Daoy (cell line): ENCODE measurements around the gene TMEM151B. TPM values are rescaled to one million over a fixed set of nuclear protein-coding genes. Genes with fewer than 3 reads are reported as not detected.

Experiments
- DNase-seq: peaks from one replicate; pipeline ENCODE4 v3.0.0-alpha.2; 2015; ENCODE audit warnings: low read depth
- total RNA-seq: library from RNA; depleted of rRNA; stranded (reverse); fragments of >200 nt; shearing (Covaris generic); gene quantifications from 2 replicates; pipeline ENCODE4 v1.2.3, GENCODE V29; 2014

Gene TMEM151B
- total RNA-seq, 1 experiment from 2014 or later: 0.23 TPM

DNA sequence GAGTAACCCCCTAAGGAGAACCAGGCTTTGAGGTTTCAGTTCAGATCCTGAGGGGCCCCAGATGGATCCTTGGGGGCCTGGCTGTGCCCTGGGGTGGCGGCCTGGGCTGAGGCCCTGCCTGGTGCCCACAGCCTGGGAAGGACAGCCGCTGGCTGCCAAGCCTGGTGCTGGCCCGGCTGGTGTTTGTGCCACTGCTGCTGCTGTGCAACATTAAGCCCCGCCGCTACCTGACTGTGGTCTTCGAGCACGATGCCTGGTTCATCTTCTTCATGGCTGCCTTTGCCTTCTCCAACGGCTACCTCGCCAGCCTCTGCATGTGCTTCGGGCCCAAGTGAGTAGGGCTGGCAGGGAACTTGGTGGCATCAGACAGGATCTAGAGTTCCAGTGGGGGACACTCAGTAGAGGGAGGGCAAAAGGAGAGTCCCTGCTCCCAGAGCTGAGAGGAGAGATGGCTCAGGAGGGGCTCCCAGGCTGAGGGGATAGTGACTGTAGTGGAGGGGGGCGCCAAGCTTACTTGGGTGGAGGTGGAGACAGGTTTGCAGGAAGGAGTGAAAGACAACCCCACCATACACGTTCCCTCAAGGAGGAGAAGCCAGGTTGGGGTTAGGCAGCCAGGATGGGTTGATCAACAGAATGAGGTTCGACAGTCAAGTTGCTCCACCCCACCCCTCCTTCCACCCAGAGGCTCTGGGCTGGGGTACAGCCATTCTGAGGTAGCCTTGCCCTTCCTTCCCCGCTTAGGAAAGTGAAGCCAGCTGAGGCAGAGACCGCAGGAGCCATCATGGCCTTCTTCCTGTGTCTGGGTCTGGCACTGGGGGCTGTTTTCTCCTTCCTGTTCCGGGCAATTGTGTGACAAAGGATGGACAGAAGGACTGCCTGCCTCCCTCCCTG, 37.3 kb upstream of the TMEM151B start:
- no peak for DNase-seq

DNA sequence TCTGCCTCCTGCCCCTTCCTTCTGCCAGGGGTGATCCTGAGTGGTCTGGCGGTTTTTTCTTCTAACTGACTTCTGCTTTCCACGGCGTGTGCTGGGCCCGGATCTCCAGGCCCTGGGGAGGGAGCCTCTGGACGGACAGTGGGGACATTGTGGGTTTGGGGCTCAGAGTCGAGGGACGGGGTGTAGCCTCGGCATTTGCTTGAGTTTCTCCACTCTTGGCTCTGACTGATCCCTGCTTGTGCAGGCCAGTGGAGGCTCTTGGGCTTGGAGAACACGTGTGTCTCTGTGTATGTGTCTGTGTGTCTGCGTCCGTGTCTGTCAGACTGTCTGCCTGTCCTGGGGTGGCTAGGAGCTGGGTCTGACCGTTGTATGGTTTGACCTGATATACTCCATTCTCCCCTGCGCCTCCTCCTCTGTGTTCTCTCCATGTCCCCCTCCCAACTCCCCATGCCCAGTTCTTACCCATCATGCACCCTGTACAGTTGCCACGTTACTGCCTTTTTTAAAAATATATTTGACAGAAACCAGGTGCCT, 36.6 kb upstream of the TMEM151B start:
- no peak for DNase-seq

DNA sequence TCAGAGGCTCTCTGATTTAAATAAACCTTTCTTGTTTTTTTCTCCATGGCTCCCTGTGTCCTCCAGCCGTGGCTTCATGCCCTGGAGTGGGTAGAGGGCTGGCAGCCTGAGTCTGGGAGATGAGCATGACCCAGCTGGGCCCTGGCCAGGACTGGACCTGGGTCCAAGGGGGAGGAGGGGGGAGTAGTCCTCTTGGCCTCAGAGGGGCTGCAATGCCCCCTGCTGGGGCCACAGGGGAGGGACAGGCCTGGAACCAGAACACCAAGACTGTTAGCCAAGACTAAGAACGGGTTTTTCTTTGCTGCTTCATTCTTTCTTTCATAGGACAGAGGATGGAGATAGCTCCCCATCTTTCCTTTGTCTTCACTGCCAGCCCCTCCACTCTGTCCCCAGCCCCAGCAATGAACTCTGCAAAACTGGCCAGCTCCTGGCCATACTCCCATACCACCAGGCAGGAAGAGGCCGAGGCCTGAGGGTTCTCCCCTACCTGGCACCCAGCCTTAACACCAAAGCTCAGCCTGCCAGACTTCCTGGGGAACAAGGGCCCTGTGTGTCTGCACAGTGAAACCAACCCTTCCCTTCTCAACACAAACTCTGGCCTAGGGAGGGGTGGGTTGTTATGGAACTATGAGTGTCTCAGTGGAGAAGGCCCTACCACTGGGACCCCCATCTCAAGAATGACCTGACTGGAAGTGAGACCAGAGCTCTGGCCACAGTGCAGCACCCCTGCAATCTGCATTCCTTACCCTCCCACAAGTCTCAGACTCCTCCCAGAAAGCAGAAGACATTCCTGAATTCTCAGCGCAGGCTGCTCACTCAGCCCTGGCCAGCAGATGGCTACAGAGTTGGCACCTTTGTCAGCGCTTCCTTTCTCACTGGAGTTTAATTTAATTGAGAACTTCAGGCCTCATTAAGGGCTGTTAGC, 35.9 kb upstream of the TMEM151B start:
- peak; percentile 77 for DNase-seq

DNA sequence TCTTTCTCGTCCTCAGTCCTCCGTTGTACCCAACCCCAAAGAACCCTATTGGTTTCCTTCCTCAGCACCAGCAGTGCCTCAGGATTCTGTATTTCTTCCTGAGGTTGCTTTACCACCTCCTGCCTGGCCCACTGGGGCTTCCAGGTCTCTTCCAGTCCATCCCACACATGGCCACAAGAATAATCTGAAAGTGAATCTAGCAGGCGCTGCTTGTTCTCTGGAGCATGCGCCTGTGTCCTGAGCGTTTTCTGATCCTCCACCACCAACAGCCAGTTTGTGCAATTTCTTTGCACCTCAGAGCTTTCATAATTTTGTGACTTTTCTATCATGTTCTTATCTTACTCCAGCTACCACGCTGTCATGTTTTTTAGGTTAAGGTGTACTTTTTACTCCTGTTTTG, 35.0 kb upstream of the TMEM151B start:
- no peak for DNase-seq

DNA sequence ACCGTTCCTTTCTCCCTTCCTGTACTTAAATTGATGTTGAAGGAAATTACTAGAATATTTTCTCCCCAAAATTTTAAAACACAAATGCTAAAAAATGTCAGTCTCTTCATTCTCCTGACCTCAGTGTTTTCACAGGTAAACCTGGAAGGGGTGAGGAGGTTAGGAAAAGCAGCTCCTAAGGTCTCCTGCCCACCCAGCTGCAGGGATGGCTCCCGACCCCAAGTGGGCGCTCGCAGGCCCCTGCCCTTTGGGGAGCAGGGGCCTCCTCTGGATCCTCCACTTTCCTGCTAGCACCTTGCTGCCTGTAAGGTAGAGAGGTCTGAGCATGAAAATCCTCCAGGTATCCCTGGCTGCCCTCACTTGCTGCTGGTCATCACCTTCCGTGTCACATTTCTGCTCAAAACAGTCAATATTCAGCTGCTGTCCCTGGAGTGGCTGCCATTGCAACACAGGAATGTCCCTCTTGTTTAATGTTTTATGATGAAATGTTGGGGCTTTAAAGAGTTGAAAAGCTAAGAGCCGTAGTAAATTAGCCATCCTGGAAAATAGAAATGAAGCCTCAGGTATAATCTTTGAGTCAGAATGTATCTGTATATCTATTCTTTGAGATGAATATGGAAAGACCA, 34.2 kb upstream of the TMEM151B start:
- DNase-seq: no peak

DNA sequence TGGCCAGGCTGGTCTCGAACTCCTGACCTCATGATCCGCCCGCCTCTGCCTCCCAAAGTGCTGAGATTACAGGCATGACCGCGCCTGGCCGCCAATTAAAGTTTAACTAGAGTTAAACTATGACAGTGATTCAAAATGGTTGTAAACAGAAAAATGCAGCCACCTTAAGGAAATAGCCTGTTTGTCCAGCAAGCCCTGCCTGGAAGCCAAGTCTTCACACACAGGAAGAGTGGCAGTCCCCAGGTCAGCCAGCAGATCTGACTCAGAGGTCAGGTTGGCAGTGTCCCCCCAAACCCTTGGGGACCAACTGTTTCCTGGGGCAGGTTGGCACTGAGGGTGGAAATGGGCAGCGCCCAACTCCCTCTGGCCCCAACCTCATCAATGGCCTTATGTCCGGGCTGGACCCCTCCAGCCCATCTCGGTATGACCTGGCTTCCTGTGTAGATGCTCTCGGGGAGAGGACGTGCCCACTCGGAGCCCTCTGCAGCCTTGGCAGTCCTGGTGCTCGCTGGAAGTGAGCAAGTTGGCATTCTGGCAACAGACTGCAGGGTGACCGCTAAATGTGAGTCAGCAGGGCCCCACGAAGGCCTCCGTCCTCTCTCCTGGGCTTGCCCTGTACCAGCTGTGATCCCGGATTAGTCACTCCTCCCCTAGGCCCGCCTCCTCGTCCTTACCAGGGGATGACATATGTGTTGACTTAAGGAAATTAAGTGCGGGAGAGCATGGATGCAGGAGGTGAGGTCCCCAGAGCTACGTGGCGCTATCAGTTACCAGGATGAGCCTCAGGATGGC, 33.0 kb upstream of the TMEM151B start:
- DNase-seq: peak; percentile 99

DNA sequence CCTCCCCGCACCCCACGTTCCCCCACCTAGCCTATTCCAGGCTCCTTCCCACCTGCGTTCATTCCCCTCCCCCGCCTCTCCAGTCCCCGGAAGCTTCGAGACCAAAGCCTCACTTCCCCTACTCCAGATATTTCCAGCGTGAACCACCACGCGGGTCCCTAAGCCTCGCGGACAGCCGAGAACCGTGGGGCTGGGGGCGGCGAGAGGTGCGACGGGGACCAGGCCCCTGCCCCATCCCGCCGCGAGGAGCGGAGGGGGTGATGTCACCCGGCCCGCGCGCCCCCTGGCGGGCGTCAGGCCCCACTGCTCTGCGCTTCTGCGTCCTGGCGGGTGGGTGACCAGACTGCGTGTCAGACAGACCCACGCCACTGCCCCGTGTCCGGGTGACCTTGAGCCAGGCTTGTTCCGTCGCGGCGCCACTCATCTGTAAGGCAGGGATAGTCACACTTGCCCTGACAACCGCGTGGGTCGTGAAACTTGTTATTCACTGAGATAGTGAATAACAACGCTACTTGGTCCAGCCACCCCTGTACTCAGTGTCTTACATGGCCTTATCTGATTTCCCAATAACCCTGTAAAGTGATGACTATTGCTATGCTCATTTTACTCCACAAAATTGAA, 32.3 kb upstream of the TMEM151B start:
- peak; percentile 88 for DNase-seq

DNA sequence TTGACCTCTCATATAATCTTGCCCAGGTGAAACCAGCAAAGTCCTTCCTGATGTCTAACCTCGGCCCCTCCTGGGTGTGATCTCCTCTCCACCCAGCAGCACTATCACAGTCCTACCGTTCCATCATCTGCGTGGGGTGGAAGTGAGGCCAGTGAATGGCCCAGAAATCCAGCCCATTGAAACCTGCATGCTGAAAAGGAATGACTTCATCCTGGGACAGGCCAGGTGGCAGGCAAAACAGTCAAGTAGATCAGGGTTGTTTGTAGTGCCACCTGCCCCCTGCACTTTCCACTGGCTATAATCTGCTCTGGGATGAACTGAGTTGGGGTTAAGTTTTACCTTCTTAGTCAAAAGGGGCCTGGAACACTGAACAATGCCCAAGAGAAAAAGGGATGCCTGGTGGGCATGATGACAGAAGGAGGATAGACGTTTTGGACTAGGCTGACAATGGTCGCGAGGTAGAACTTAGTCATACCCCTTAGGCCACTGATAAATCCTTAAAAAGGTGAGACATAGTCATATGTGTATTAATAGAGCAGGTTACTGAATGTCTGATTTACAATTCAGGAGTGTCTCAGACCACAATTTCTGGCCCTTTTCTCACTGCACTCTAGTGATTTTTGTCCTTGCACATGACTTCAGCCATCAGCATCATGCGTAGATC, 31.4 kb upstream of the TMEM151B start:
- no peak for DNase-seq

DNA sequence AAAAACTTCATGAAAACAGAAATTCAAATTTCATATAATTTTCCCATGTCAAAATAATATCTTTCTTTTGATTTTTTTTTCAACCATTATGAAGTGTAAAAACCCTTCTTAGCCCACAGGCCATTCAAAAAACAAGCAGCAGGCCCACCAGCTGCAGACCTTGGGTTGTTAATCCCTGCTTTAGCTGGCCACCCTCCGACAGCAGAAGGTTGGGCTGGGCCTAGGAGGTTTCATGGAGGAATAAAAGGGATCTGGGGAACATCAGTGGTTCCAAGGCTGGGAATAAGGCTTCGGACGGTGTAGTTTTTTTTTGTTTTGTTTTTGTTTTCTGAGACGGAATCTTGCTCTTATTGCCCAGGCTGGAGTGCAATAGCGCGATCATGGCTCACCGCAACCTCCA, 26.9 kb upstream of the TMEM151B start:
- no peak for DNase-seq

DNA sequence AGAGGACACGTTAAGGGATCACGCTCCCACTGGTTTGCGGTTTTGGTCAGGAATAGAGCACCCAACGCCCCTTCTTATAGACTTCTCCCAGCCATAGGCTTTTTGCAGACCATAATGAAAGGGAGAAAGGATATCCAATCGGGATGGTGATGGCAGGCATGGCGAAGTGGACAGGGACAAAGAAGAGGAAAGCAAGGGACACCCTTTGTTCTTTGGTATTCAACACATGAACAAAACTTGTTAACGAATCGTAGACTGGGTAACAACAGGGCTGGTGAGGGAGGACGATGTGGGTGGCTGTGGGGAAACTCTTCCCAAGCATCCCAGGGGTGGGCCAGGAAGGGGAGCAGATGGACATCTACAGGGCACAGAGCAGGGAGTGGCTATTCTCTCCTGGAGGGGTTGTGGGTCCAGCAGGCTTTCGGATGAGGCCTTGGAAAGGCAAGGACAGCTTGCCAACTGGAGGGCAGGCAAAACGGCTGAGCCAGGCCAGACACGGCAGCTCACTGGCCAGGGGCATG, 24.8 kb upstream of the TMEM151B start:
- DNase-seq: no peak

DNA sequence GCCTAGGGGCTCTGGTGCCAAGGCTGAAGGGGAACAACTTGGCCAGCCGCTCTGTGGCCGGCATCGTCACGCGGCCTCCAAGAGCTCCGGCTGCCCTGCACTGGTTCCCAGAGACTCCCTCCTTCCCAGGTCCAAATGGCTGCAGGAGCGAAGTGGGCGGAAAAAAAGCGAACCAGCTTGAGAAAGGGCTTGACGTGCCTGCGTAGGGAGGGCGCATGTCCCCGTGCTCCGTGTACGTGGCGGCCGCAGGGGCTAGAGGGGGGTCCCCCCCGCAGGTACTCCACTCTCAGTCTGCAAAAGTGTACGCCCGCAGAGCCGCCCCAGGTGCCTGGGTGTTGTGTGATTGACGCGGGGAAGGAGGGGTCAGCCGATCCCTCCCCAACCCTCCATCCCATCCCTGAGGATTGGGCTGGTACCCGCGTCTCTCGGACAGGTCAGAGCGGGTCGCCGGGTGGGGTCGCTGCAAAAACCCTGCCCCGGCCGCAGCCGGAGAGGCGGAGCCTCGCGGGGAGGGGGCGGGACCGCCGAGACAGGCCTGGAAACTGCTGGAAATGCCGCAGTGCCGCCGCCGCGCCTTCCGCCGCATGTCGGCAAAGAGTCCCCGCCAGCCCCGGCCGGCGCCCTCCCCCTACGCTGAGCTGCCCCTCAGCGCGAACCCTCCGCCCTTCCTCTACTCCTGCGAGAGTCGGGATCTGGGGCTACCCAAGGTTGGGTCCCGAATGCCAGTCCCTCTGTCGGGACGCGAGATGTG, 24.2 kb upstream of the TMEM151B start:
- DNase-seq: peak; percentile 90

DNA sequence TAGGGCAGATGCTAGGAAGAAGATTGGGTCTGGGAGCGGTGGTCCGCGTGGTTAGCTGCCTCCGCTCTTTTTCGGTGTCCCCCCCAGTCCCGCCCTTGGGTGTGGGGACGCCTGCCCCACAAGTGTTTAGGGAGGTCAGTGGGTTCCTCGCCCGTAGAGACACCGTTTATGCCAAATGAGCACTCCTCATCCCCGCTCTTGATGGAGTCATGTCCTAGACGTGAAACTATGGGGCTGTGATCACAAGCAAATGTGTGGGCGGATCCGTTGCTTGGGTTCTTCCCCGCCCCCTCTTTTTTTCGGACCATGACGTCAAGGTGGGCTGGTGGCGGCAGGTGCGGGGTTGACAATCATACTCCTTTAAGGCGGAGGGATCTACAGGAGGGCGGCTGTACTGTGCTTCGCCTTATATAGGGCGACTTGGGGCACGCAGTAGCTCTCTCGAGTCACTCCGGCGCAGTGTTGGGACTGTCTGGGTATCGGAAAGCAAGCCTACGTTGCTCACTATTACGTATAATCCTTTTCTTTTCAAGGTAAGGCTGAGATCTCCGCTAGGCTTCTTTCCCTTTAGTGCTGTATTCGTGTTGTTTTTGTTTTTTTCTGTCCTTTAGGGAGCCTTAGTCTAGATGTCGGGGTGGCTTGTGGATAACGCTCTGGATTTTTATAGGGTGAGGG, 23.4 kb upstream of the TMEM151B start, which contains the start of gene HSP90AB1:
Gene HSP90AB1, plus strand, starts transcription at position 439 of the 675 bp plus-strand sequence. CDS start 1,529 bp downstream, outside the sequence.
- DNase-seq: peak; percentile 98

DNA sequence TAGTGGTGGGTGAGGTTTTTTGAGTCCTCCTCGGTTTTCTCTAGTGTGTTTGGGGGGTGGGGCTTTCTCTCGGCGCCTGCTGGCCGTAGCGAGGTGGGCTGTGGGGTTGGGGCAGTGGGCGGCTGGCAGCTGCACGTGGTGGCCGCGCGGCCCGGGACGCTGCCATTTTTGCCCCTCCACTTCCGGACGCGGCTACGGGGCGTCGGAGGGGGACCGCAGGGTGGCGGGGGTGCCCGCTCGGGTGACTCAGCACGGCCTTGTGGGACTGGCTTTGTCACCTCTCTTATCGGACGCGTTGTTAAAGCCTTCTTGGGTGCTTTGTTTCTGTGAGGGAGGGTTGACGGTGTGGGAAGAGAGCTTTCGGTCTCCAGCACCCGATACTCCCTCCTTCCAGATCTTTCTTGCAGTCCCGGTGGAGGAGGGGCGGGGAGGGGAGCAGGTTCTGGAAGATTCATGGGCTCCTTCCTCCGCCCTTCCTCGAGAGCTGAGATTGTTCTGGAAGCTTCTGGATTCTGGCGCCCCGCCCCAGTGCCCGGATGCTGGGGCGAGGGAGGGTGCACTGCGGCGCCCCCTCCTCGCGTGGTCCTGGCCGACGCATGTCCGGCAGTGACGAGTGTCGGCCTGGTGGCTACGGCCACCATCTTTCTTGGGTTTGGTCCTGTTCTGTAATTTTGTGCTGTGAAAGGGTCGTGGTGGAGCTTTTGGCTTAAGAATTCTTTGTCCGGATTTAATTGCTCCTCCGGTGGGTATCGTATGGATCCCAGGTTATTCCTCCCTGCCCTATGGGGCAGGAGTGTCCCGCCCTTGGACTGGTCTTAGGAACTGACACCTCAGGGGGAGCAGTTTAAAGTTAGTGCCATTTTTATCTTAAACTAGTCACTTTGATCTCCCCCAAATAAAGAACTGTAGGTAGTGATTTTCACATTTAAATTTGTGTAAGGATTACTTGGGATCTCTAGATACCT, 22.6 kb upstream of the TMEM151B start:
- peak; percentile 80 for DNase-seq

DNA sequence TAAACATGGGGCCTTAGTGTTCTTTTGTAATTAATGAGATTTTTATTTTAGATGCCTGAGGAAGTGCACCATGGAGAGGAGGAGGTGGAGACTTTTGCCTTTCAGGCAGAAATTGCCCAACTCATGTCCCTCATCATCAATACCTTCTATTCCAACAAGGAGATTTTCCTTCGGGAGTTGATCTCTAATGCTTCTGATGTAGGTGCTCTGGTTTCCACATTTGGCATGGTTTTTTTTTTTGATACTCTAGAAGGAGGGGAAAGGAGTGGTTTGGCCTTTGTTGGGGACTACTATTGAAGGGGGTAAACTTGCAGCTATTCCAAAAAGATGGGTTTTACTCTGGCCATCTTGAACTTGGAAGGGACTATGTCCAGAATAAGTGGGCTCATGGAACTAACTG, 21.7 kb upstream of the TMEM151B start:
- DNase-seq: no peak

DNA sequence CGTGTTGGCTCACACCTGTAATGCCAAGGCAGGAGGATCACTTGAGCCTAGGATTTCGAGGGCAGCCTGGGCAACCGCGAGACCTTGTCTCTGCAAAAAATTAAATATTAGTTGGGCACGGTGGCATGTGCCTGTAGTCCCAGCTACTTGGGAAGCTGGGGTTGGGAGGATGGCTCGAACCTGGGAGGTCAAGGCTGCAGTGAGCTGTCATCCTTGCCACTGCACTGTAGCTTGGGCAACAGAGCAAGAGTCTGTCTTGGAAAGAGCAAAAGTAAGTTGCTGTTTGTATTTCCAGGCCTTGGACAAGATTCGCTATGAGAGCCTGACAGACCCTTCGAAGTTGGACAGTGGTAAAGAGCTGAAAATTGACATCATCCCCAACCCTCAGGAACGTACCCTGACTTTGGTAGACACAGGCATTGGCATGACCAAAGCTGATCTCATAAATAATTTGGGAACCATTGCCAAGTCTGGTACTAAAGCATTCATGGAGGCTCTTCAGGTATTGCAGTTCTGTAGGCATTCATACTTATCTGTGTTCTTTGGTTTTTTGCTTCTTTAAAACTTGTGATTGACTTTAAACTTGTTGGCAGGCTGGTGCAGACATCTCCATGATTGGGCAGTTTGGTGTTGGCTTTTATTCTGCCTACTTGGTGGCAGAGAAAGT, 21.0 kb upstream of the TMEM151B start:
- DNase-seq: no peak

DNA sequence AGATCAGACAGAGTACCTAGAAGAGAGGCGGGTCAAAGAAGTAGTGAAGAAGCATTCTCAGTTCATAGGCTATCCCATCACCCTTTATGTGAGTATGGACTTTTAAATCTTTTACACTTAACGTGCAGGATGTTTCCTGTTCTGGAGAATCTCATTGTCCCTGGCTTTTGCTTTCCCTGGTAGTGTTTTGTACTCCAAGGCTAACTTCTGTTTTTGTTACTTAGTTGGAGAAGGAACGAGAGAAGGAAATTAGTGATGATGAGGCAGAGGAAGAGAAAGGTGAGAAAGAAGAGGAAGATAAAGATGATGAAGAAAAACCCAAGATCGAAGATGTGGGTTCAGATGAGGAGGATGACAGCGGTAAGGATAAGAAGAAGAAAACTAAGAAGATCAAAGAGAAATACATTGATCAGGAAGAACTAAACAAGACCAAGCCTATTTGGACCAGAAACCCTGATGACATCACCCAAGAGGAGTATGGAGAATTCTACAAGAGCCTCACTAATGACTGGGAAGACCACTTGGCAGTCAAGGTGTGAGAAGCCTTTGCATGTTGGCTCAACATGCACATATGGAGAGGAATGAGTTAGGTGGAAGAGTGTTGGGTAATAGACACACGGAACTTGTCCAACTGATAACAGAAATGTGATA, 20.1 kb upstream of the TMEM151B start:
- no peak for DNase-seq
